ENCODE measurements around the gene SLC9A5.

The SLC9A5 gene

GRCh38 chr16:67215706-67216105, 33.1 kb upstream of the SLC9A5 start:
- DNase-seq: no peak

GRCh38 chr16:67216612-67217490, 31.9 kb upstream of the SLC9A5 start:
- DNase-seq: no peak

- DNase-seq: no peak
Measured at GRCh38 chr16:67223992-67224391, 24.8 kb upstream of the SLC9A5 start.

- no peak for DNase-seq
Measured at GRCh38 chr16:67226295-67226803, 22.4 kb upstream of the SLC9A5 start.

GRCh38 chr16:67226804-67227566, 21.8 kb upstream of the SLC9A5 start, which contains the start of gene TMEM208:
Gene TMEM208, plus strand, starts transcription at chr16:67227130. Its CDS starts 89 bp downstream, at chr16:67227219.
- DNase-seq: peak; percentile 92

GRCh38 chr16:67227567-67227921, 21.2 kb upstream of the SLC9A5 start:
- DNase-seq: no peak

GRCh38 chr16:67228034-67228785, 20.6 kb upstream of the SLC9A5 start:
- DNase-seq: no peak

- DNase-seq: no peak
Measured at GRCh38 chr16:67228905-67229304, 19.9 kb upstream of the SLC9A5 start.

GRCh38 chr16:67229906-67230808, 18.6 kb upstream of the SLC9A5 start:
- DNase-seq: no peak

GRCh38 chr16:67230809-67231660, 17.7 kb upstream of the SLC9A5 start:
- no peak for DNase-seq

GRCh38 chr16:67233596-67233995, 15.2 kb upstream of the SLC9A5 start:
- DNase-seq: no peak

- no peak for DNase-seq
Measured at GRCh38 chr16:67234180-67234597, 14.6 kb upstream of the SLC9A5 start.

- DNase-seq: no peak
Measured at GRCh38 chr16:67235816-67236562, 12.8 kb upstream of the SLC9A5 start.

- DNase-seq: no peak
Measured at GRCh38 chr16:67236563-67237395, 12.0 kb upstream of the SLC9A5 start.

GRCh38 chr16:67237396-67238277, 11.1 kb upstream of the SLC9A5 start:
- no peak for DNase-seq

GRCh38 chr16:67238278-67238575, 10.6 kb upstream of the SLC9A5 start:
- DNase-seq: no peak

- no peak for DNase-seq
Measured at GRCh38 chr16:67238806-67239470, 9.8 kb upstream of the SLC9A5 start.

All from right kidney (tissue), 1 donor.